A549 (cell line): Measurements from ENCODE around the gene DERL3. TPM values are rescaled to one million over a fixed set of nuclear protein-coding genes. Genes with fewer than 3 reads are reported as not detected.
A peak's percentile ranks its signal among the peaks of the same experiment; 100 is the strongest.

Experiments used
- ATAC-seq, 2 experiments: fragments of 200-7000 bp in 1 of 2; fragments of >200 bp in 1 of 2; cut with Nextera tagmentation in 1 of 2; cut with Tn5 transposase in 1 of 2; 3 replicates each; pipeline versions ENCODE4 v1.8.0 to v1.9.1; 2018 to 2020; ENCODE audit warnings: mild to moderate bottlenecking in 1 of 2, moderate library complexity in 1 of 2
- CTCF ChIA-PET: fragments of 300-600 bp; sonication (Branson Sonifier 250); formaldehyde crosslinking; extraction: SDS; loops from one replicate; lab custom pipeline; 2021; ENCODE audit warnings: antibody characterized with exemption, inconsistent platforms; lab: Yijun Ruan, JAX
- POLR2A ChIA-PET: fragments of 350-600 bp; formaldehyde crosslinking; extraction: SDS; loops from one replicate; lab custom pipeline; 2021; ENCODE audit warnings: antibody characterized with exemption, inconsistent platforms; lab: Yijun Ruan, JAX
- DNase-seq, 2 experiments: peaks; one replicate each; pipeline versions ENCODE4 v3.0.0 to v3.0.0-alpha.2; 2011 to 2016; ENCODE audit warnings: low read depth in 1 of 2, low spot score in 1 of 2
- FAIRE-seq: peaks from 2 replicates; lab custom pipeline; 2011; peaks lifted over from hg19 to GRCh38; lab: Jason Lieb, UNC
- H3K27ac ChIP-seq, 2 experiments: fragments of >200 bp; sonication (Bioruptor Twin); formaldehyde crosslinking; 3 replicates each; pipeline ENCODE4 v1.5.1; 2016 to 2017
- H3K4me1 ChIP-seq: fragments of >200 bp; sonication (Bioruptor Twin); formaldehyde crosslinking; 3 replicates; pipeline ENCODE4 v1.6.1; 2016
- H3K4me2 ChIP-seq: fragments of >200 bp; sonication (Bioruptor Twin); formaldehyde crosslinking; 3 replicates; pipeline ENCODE4 v1.6.1; 2016
- H3K4me3 ChIP-seq: fragments of >200 bp; sonication (Bioruptor Twin); formaldehyde crosslinking; 3 replicates; pipeline ENCODE4 v1.5.1; 2016
- H3K9me3 ChIP-seq: fragments of >200 bp; sonication (Bioruptor Twin); formaldehyde crosslinking; 3 replicates; pipeline ENCODE4 v1.6.1; 2016
- ATOH8 ChIP-seq: fragments of 250-450 bp; sonication (Bioruptor Pico); IDR thresholded peaks from 2 replicates; pipeline ENCODE4 v1.5.0; 2020; ENCODE audit warnings: low read depth, mild to moderate bottlenecking, moderate library complexity
- CHD2 ChIP-seq: fragments of 150-350 bp; IDR thresholded peaks from 2 replicates; pipeline ENCODE4 v1.6.1; 2014; ENCODE audit warnings: low read length; ENCODE audit not compliant: partially characterized antibody
- CTCF ChIP-seq: fragments of >200 bp; sonication (Bioruptor Twin); formaldehyde crosslinking; IDR thresholded peaks from 3 replicates; pipeline ENCODE4 v1.5.1; 2016
- E2F6 ChIP-seq: IDR thresholded peaks from 2 replicates; pipeline ENCODE4 v1.6.1; 2012; ENCODE audit warnings: low read depth, borderline replicate concordance
- EP300 ChIP-seq, 2 experiments: fragments of >200 bp; sonication (Bioruptor Twin); formaldehyde crosslinking; IDR thresholded peaks; 2 replicates in 1 of 2; 3 replicates in 1 of 2; pipeline ENCODE4 v1.6.1; 2016 to 2017
- GATA3 ChIP-seq: IDR thresholded peaks from 2 replicates; pipeline ENCODE4 v1.6.1; 2012; ENCODE audit warnings: borderline replicate concordance
- HDAC2 ChIP-seq: fragments of 200-600 bp; sonication (generic); IDR thresholded peaks from 2 replicates; pipeline ENCODE4 v1.6.1; 2016
- HEYL ChIP-seq: fragments of 250-450 bp; sonication (Bioruptor Pico); IDR thresholded peaks from 2 replicates; pipeline ENCODE4 v1.8.0; 2021; ENCODE audit warnings: mild to moderate bottlenecking, moderate library complexity
- HOXA7 ChIP-seq: fragments of 250-450 bp; sonication (Bioruptor Pico); IDR thresholded peaks from 2 replicates; pipeline ENCODE4 v1.5.0; 2020; ENCODE audit warnings: mild to moderate bottlenecking, moderate library complexity
- NPAS2 ChIP-seq: fragments of 250-450 bp; sonication (Bioruptor Pico); IDR thresholded peaks from 2 replicates; pipeline ENCODE4 v1.8.0; 2022; ENCODE audit warnings: mild to moderate bottlenecking, moderate library complexity, borderline replicate concordance
- RAD21 ChIP-seq, 2 experiments: fragments of >200 bp in 1 of 2; sonication (Bioruptor Twin) in 1 of 2; formaldehyde crosslinking in 1 of 2; IDR thresholded peaks in 1 of 2; conservative IDR thresholded peaks in 1 of 2; 2 replicates in 1 of 2; 3 replicates in 1 of 2; pipeline ENCODE4 v1.6.1; 2012 to 2018; ENCODE audit warnings: inconsistent platforms in 1 of 2
- RCOR1 ChIP-seq: fragments of 150-350 bp; IDR thresholded peaks from 2 replicates; pipeline ENCODE4 v1.6.1; 2014; ENCODE audit warnings: antibody characterized with exemption, low read length, low read depth
- RFX5 ChIP-seq: fragments of 450-650 bp; IDR thresholded peaks from 2 replicates; pipeline ENCODE4 v1.7.1; 2014; ENCODE audit warnings: antibody characterized with exemption, mild to moderate bottlenecking, moderate library complexity
- SMC3 ChIP-seq: fragments of >200 bp; sonication (Bioruptor Twin); formaldehyde crosslinking; IDR thresholded peaks from 3 replicates; pipeline ENCODE4 v1.6.1; 2018; ENCODE audit warnings: inconsistent platforms
- TFCP2L1 ChIP-seq: fragments of 250-450 bp; sonication (Bioruptor Pico); IDR thresholded peaks from 2 replicates; pipeline ENCODE4 v1.5.0; 2021; ENCODE audit warnings: mild to moderate bottlenecking
- WGBS: methylation state at CpG from one replicate; pipeline ENCODE4 v1.1.6; 2017; ENCODE audit errors: missing lambda C conversion rate; 5-methylcytosine and 5-hydroxymethylcytosine counted together
- polyA plus RNA-seq, 4 experiments: library from polyadenylated mRNA; depleted of rRNA in 3 of 4; stranded (reverse); fragments of >200 nt; fragmentation: RNase III in 1 of 4; extraction: RNeasy Plus Mini Kit Qiagen cat#74134 plus additional on column Dnase treatment in 1 of 4; gene quantifications; 2 replicates in 3 of 4; 3 replicates in 1 of 4; pipeline ENCODE4 v1.2.3, GENCODE V29; 2011 to 2017

DERL3 gene
- polyA plus RNA-seq, 2 of the 4 experiments (the other 2 are of a cell fraction) = 0.08 to 0.40 TPM

GRCh38 chr22:23850136-23850611, 11.4 kb upstream of the DERL3 start:
- Histone ChIP-seq H3K27ac (no peak overlapping the region), H3K4me3 (no peak overlapping the region), H3K4me2 (peak overlapping the region; percentile 91), H3K4me1 (no peaks in the 10 kb centered on the region), H3K9me3 (no peaks in the 10 kb centered on the region)
- CTCF ChIA-PET = interaction anchor here (0.7 to 8.7 kb wide), 53 partner anchors 8 to 458 kb away, joined by 3 to 175 read pairs (median 4); partner anchors contain the start of genes C22orf15, CHCHD10, DERL3 and MMP11
- POLR2A ChIA-PET = interaction anchor here (0.9 to 1.0 kb wide), 2 partner anchors 8 to 83 kb away, joined by 3 read pairs; partner anchors contain the start of gene SLC2A11
- no peak for FAIRE-seq
- DNase-seq = no peak
- TF ChIP-seq CHD2 = no peak
- no peak for TF ChIP-seq GATA3
- no peak for TF ChIP-seq HEYL (CRISPR knock-in tag)
- no peak for ATAC-seq
- WGBS = 32% methylated on average over 7 of the region's 16 CpGs

GRCh38 chr22:23849009-23850006, 10.5 kb upstream of the DERL3 start:
- 0 out of 3 replicates have a peak overlapping the region, but pooled peaks have one; percentile 23 for H3K4me3 ChIP-seq
- ChIA-PET POLR2A (interaction anchor here (0.9 to 1.0 kb wide), 2 partner anchors 9 to 82 kb away, joined by 3 read pairs; partner anchors contain the start of gene SLC2A11), CTCF (interaction anchor here (0.7 to 8.7 kb wide), 57 partner anchors 9 to 457 kb away, joined by 3 to 175 read pairs (median 4); partner anchors contain the start of genes C22orf15, CHCHD10, DERL3 and MMP11)
- H3K4me1 ChIP-seq = no peaks in the 10 kb centered on the region
- no peaks in the 10 kb centered on the region for H3K9me3 ChIP-seq
- peak overlapping the region; percentile 91 for H3K4me2 ChIP-seq
- peak; percentile 83 to 94 for ATAC-seq
- DNase-seq = peak; percentile 55 to 76
- FAIRE-seq = no peak
- peak overlapping the region; percentile 33 to 75; a peak in 3 of 6 replicates for H3K27ac ChIP-seq
- TF ChIP-seq HDAC2 (no peak), RCOR1 (no peak), NPAS2 (no peak), EP300 (IDR thresholded peaks at IDR 0.05) (no peak), TFCP2L1 (CRISPR knock-in tag) (no peak), ATOH8 (CRISPR knock-in tag) (no peak), RAD21 (conservative IDR thresholded peaks at IDR 0.05 in 1 of 2, IDR thresholded peaks at IDR 0.05 in 1 of 2) (peak; percentile 84 to 93), SMC3 (peak; percentile 71), E2F6 (peak; percentile 51; the same call in 1 of the 2 replicates), CTCF (peak; percentile 83), RFX5 (no peak), HOXA7 (CRISPR knock-in tag) (no peak)
- 13% methylated on average over 38 of the region's 62 CpGs for WGBS
